ENCODE results near the gene PDE1A. TPM values are rescaled to one million over a fixed set of nuclear protein-coding genes. Genes with fewer than 3 reads are reported as not detected.

The PDE1A gene
- total and polyA plus RNA-seq, 2 of the 4 experiments (the other 2 are of a cell fraction): 0.24 to 0.90 TPM

DNA sequence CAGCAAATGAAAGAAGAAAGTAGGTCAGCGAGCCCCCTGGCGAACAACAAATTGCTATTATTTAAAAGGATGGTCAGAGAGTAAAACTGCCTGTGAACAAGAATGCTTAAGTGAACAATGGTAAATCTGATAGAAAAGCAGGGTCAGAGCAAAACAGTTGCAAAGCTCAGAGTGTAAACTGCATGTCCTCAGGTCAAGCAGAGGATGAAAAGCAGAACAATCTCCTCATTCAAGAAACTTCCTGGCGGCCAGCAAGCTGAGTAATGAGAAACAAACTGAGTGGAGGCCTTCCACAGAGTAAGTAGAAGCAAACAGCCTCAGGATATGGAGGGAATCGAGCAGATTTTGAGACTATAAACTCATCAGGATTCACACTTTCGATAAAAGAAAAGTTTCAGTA is 323.3 kb downstream of the PDE1A start:
- H3K36me3 ChIP-seq (ENCODE audit: control insufficient read depth, insufficient read depth, low read length): no peaks in the 10 kb centered on the region
- BruUV-seq (replicated peaks): no TSS peak
- POLR2A ChIA-PET (ENCODE audit: unreplicated experiment): no interaction called here
- H3K9me1 ChIP-seq (ENCODE audit: insufficient read depth, low read length): no peaks in the 10 kb centered on the region
- H3K23ac ChIP-seq (ENCODE audit: low read depth, low read length): no peak overlapping the region
- H2AK9ac ChIP-seq (replicated peaks; ENCODE audit: low read depth, low read length, poor library complexity): no peak overlapping the region
- dilution Hi-C loops (cut with HindIII; ENCODE audit: low sequenced_read_pairs, unreplicated experiment) (no loop called here), intact Hi-C loops (cut with micrococcal nuclease) (no loop called here), in situ Hi-C loops (cut with MboI; ENCODE audit: low sequenced_read_pairs) (loop anchor here (25.0 kb wide), 1 partner anchor 991 kb away; no protein-coding TSS in a partner anchor)
- H3K4ac ChIP-seq (ENCODE audit: low read depth, low read length): no peak overlapping the region
- no peak for DNase-seq
- H3K9me3 ChIP-seq (ENCODE audit: control insufficient read depth, insufficient read depth, low read length): no peaks in the 10 kb centered on the region
- H2BK20ac ChIP-seq (ENCODE audit: low read depth, low read length): no peak overlapping the region
- no peaks in the 10 kb centered on the region for H3K27me3 ChIP-seq (ENCODE audit: control insufficient read depth, insufficient read depth, low read length)
- no peak overlapping the region for H2AK5ac ChIP-seq (ENCODE audit: low read depth, low read length)
- H3K9ac ChIP-seq (ENCODE audit: low read depth, low read length): no peak overlapping the region
- H3K4me3 ChIP-seq (ENCODE audit: insufficient read depth, low read depth, low read length): no peak overlapping the region
- WGBS, 2 experiments (ENCODE audit: extremely low coverage in 2 of 2, insufficient read length in 1 of 2): 100% methylated on average over 2 of the region's 5 CpGs; no CpG with 5 or more reads in 1 of the 2 experiments
- CTCF ChIA-PET: no interaction called here
- H3K79me1 ChIP-seq (ENCODE audit: low read depth in 1 of 2, low read length in 2 of 2): no peaks in the 10 kb centered on the region
- H4K91ac ChIP-seq (ENCODE audit: insufficient read depth, low read depth, low read length): no peak overlapping the region
- no peak overlapping the region for H3K27ac ChIP-seq (ENCODE audit: insufficient read depth, low read length)
- no peak overlapping the region for H3K18ac ChIP-seq (ENCODE audit: low read depth, low read length)
- H4K20me1 ChIP-seq (ENCODE audit: insufficient read depth, low read length): no peaks in the 10 kb centered on the region
- no peak overlapping the region for H2BK5ac ChIP-seq (ENCODE audit: low read depth, low read length, poor library complexity, severe bottlenecking)
- H4K8ac ChIP-seq (ENCODE audit: low read depth in 2 of 2, low read length in 2 of 2): no peak overlapping the region
- ATAC-seq (ENCODE audit: low read depth): no peak
- H3K56ac ChIP-seq (ENCODE audit: extremely low read depth, insufficient read depth, low read length): no peak overlapping the region
- H2BK15ac ChIP-seq (ENCODE audit: low read depth, low read length): no peak overlapping the region
- no peak overlapping the region for H2BK120ac ChIP-seq (ENCODE audit: low read depth, low read length)
- no peaks in the 10 kb centered on the region for H3K4me1 ChIP-seq (ENCODE audit: control insufficient read depth, insufficient read depth, low read length)
- TF ChIP-seq FOS (IDR thresholded peaks at IDR 0.05; ENCODE audit: low read depth, low read length) (no peak), CEBPB (IDR thresholded peaks at IDR 0.05; ENCODE audit: low read depth, low read length) (no peak), MXI1 (IDR thresholded peaks at IDR 0.05; ENCODE audit: borderline replicate concordance, low read depth, low read length) (no peak), RCOR1 (IDR thresholded peaks at IDR 0.05; ENCODE audit: insufficient replicate concordance, low read length) (no peak), SMC3 (IDR thresholded peaks at IDR 0.05; ENCODE audit: low read depth, low read length) (no peak), NFE2L2 (IDR thresholded peaks at IDR 0.05; ENCODE audit: low read depth, low read length) (no peak), CHD1 (IDR thresholded peaks at IDR 0.05; ENCODE audit: low read depth, low read length) (no peak)
- TF ChIP-seq, protein P1, sequence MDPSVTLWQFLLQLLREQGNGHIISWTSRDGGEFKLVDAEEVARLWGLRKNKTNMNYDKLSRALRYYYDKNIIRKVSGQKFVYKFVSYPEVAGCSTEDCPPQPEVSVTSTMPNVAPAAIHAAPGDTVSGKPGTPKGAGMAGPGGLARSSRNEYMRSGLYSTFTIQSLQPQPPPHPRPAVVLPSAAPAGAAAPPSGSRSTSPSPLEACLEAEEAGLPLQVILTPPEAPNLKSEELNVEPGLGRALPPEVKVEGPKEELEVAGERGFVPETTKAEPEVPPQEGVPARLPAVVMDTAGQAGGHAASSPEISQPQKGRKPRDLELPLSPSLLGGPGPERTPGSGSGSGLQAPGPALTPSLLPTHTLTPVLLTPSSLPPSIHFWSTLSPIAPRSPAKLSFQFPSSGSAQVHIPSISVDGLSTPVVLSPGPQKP (IDR thresholded peaks at IDR 0.05; ENCODE audit: borderline replicate concordance, low read depth, low read length): no peak
- no peak overlapping the region for H3K4me2 ChIP-seq (ENCODE audit: low read depth, low read length)
- no peak overlapping the region for H3K14ac ChIP-seq (replicated peaks; ENCODE audit: low read depth, low read length)
- H2AFZ ChIP-seq (replicated peaks; ENCODE audit: low read length, poor library complexity): no peak overlapping the region
- no peak overlapping the region for H4K5ac ChIP-seq (ENCODE audit: low read depth, low read length)
